HG03175 (cell line): Measurements from ENCODE around the gene UBE2QL1.

Source experiments
- ATAC-seq: cut with Tn5 transposase; IDR thresholded peaks from one replicate; pipeline ENCODE4 v1.9.1; 2021; ENCODE audit warnings: mild to moderate bottlenecking, moderate library complexity; ENCODE audit not compliant: unreplicated experiment

Gene UBE2QL1

GRCh38 chr5:6453937-6454560, 5.4 kb downstream of the UBE2QL1 start:
- no peak for ATAC-seq

- no peak for ATAC-seq
These were observed 6.0 kb downstream of the UBE2QL1 start for GRCh38 chr5:6454628-6455053.

GRCh38 chr5:6455571-6456200, 7.0 kb downstream of the UBE2QL1 start:
- no peak for ATAC-seq

GRCh38 chr5:6456766-6457370, 8.2 kb downstream of the UBE2QL1 start:
- no peak for ATAC-seq

DNA sequence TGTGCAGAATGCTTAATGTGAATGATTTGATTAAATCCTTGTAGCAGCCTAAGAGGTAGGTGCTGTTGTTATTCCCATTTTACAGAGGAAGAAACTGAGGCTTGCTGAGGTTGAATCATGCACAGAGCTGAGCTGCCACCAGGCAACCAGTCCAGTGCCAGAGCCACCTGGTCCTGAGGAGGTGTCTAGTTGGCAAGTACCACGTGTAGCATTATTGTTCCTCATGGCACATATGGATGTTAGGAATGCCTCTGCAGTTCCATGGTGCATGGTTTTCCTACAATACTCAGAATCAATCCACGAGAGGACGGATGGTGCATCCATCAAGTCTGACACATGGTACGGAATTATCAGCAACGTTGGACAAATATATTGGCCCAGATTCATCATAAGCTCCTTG, 8.9 kb downstream of the UBE2QL1 start:
- no peak for ATAC-seq

DNA sequence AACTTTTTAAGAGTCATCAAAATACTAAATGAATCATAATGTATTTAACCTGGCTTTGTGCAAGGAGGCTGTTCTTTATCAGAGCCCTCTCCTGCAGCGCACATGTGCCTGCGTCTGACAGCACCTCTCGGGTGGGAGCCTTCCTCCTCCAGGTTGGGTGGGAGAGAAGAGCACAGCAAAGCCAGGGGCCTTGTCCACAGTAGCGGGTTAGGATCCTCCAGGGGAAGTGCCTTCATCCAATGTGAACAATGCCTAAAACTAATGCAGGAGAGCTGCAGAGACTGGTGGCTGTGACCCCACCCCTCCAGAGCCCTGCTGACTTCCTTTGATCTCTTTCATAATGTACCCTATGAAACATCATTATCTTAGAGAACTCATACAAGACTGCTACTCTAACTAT, 10.2 kb downstream of the UBE2QL1 start:
- no peak for ATAC-seq

GRCh38 chr5:6459896-6460295, 11.2 kb downstream of the UBE2QL1 start:
- no peak for ATAC-seq

DNA sequence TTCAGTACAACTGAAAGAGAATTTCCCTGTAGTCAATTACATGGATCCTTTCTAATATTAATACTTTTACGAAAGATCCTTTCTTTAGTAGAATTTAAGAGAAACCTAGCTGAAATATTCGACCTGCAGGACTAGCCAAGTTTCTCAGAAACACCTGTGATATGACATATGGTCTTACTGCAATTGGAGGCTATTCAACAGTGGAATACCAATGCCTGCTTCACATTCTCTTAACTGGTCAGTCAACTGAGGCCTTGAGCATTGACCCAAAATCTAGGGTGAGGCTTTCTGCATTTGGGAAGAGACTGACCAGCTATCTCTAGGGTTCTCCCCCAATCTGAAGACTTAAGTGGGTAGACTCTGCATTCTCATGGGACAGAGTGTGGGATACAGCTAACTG, 12.3 kb downstream of the UBE2QL1 start:
- no peak for ATAC-seq

DNA sequence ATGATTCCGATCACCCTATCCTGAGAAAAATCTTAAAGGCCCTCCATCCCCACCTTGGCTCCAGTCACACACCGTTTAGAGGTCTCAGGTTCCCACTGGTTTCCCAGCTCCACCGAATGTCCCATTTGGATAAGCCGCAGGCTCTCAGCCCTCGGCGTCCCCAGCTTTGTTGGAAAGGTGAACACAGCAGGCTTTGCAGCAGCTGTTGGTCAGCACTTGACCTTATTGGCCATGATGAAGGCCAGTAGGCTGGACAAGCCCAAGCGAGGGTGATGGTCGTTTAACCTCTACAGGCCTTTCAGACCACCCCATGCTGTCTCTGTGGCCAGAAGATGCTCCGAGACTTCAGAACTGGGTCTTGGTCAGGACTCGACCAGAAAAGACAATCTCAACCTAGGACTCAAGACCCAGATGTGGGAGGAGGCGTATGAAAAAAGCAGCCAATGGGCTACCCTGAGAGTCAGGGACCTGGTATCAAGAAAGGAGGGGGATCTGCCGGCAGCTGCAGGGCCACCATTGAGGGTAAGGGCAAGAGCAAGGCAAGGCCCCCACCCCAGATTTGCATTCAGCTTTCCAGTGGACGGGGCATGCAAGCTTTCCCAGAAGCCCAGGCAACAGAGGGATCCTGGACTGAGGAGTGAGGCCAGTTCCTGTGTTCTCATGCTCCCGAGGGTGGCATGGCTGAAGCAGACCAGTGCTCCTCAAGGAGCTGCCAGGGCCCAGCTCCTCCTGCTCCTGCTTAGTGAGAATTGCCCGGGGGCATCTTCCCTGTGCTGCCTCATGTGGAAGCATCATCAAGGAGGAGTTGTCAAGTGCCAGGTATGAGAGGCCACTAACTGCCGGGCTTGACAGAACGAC, 13.4 kb downstream of the UBE2QL1 start:
- ATAC-seq = no peak

DNA sequence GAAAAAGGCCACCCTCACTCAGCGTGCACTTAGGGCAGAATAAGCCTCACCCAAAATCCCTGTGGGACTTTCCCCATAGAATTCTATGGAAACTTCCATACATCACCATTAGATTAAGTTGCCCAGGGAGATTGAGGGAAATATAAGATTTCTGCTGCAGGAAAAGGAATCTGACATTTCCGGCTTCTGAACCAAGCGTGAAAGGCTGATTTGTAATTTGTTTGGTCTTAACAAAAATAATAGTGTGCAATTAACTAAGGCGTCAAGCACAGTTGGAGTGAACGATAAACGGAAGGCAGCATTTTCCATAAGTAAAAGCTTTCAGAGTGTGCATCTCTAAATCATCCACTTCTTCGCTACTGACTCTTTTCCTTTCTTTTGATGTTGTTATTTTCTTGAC, 14.0 kb downstream of the UBE2QL1 start:
- ATAC-seq = no peak

GRCh38 chr5:6464441-6464840, 15.8 kb downstream of the UBE2QL1 start:
- no peak for ATAC-seq

- ATAC-seq = no peak
These were observed 17.5 kb downstream of the UBE2QL1 start for GRCh38 chr5:6465831-6466790.

- no peak for ATAC-seq
These were observed 18.4 kb downstream of the UBE2QL1 start for GRCh38 chr5:6466975-6467567.

DNA sequence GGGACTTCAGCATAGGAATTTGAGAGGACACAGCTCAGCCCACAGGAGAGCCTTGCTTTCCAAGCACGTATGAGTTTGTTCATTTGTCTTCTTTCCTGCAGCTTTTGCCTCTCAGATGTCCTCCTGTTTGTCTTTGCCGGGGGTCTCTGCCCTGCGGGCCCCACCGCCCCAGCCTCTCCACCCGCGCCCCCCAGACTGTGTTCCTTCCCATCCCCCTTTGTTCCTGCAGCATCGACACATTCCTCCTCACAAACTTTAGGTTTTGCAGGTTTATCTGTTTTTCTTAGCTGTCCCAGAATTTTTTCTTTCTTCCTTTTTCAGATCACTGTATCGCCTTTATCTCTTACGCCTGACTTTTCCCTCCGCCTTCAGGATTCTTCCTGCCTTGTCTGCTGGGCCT, 18.9 kb downstream of the UBE2QL1 start:
- no peak for ATAC-seq

GRCh38 chr5:6468104-6468503, 19.4 kb downstream of the UBE2QL1 start:
- no peak for ATAC-seq

GRCh38 chr5:6468870-6469269, 20.2 kb downstream of the UBE2QL1 start:
- ATAC-seq = no peak

- no peak for ATAC-seq
These were observed 21.2 kb downstream of the UBE2QL1 start for GRCh38 chr5:6469836-6470235.

DNA sequence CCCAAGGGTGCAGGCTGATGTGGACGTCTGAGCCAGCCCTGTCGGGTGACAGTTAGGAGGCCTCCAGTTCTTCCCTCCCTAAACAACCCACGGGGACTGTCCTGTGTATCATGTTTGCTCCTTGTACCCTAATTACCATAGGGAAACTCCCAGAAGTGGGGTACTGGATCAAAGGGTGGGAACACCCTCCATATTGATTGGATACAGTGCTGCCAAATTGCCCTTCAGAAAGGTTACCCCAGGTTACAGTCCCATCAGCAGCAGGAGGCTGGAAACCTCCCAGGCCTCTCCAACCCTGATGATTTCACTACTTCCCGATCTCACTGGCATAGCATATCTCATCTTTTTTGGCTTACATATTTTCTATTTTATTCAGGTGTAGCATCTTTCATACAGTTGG, 22.0 kb downstream of the UBE2QL1 start:
- no peak for ATAC-seq

DNA sequence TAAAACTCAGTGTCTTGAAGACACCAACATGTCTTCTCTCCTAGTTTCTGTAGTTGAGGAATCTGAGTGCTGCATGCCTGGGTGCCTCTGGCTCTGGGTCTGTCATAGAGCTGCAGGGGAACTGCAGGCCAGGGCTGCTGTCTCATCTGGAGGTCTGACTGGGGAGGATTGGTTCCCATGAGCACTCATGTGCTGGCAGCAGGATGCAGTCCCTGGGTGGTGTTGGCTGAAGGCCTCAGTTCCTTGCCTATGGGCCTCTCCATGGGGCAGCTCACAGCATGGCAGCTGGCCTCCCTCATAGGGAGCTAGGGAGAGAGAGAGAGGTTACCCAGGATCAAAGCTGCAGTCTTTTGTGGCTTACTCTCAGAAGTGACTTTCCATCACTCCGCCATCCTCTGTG, 22.6 kb downstream of the UBE2QL1 start:
- ATAC-seq = no peak

DNA sequence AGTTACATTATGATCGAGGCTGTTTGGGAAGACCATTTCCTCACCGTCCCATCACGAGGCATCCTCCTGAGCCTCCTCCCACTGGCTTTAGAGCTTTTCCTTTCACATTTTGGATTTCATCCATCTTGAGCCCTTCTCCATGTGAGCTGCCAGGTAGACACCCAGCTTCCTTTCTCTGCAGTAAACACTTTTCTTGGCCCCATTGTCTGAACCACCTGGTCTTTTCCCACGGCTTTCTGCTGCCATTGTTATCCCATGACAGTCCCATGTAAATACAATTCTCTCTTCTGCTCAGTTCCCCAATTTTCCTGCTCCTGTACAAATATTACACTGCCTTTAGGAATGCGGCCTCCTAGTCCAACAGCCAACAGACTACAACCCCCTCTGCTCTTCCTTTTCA, 24.1 kb downstream of the UBE2QL1 start:
- ATAC-seq = no peak
